IMR-90 (cell line): Measurements from ENCODE around the gene CDKL4. TPM values are rescaled to one million over a fixed set of nuclear protein-coding genes. Genes with fewer than 3 reads are reported as not detected.

Experiments
- ATAC-seq: fragments of 200-7000 bp; cut with Tn5 transposase; 2 replicates; pipeline ENCODE4 v1.9.1; 2020; ENCODE audit warnings: low read depth, mild to moderate bottlenecking, moderate library complexity
- BruUV-seq: library from RNA; stranded (reverse); fragments of 400-500 nt; replicated peaks from 2 replicates; lab custom pipeline; 2021; lab: Mats Ljungman, UMichigan
- CTCF ChIA-PET: fragments of 300-600 bp; formaldehyde crosslinking; extraction: SDS; loops from one replicate; lab custom pipeline; 2021; ENCODE audit warnings: antibody characterized with exemption; lab: Yijun Ruan, JAX
- POLR2A ChIA-PET: fragments of 300-600 bp; sonication (Branson Sonifier 250); formaldehyde crosslinking; loops from one replicate; lab custom pipeline; 2022; ENCODE audit warnings: antibody characterized with exemption; ENCODE audit not compliant: unreplicated experiment; lab: Charles Lee
- DNase-seq: peaks from one replicate; pipeline ENCODE4 v3.0.0; 2013
- H2AFZ ChIP-seq: replicated peaks from 2 replicates; pipeline ENCODE3; 2013; ENCODE audit warnings: low read length, mild to moderate bottlenecking; ENCODE audit not compliant: poor library complexity
- H2AK5ac ChIP-seq: 2 replicates; pipeline ENCODE4 v1.6.1; 2013; ENCODE audit warnings: low read depth, low read length, inconsistent platforms
- H2AK9ac ChIP-seq: replicated peaks from 2 replicates; pipeline ENCODE3; 2013; ENCODE audit warnings: mild to moderate bottlenecking, low read depth, low read length, moderate library complexity; ENCODE audit not compliant: poor library complexity
- H2BK120ac ChIP-seq: 2 replicates; pipeline ENCODE4 v1.6.1; 2013; ENCODE audit warnings: low read depth, low read length, inconsistent platforms
- H2BK15ac ChIP-seq: 3 replicates; pipeline ENCODE4 v1.6.1; 2013; ENCODE audit warnings: low read depth, low read length, inconsistent platforms
- H2BK20ac ChIP-seq: 2 replicates; pipeline ENCODE4 v1.6.1; 2013; ENCODE audit warnings: low read depth, mild to moderate bottlenecking, inconsistent platforms, low read length, moderate library complexity
- H2BK5ac ChIP-seq: 2 replicates; pipeline ENCODE4 v1.6.1; 2013; ENCODE audit warnings: mild to moderate bottlenecking, low read depth, low read length, inconsistent platforms; ENCODE audit not compliant: poor library complexity, severe bottlenecking
- H3K14ac ChIP-seq: replicated peaks from 2 replicates; pipeline ENCODE4 v1.6.1; 2013; ENCODE audit warnings: low read depth, low read length, inconsistent platforms
- H3K18ac ChIP-seq: 2 replicates; pipeline ENCODE4 v1.6.1; 2013; ENCODE audit warnings: low read depth, low read length, control low read depth
- H3K23ac ChIP-seq: 2 replicates; pipeline ENCODE4 v1.6.1; 2013; ENCODE audit warnings: low read depth, low read length, inconsistent platforms
- H3K27ac ChIP-seq: 2 replicates; pipeline ENCODE4 v1.5.1; 2013; ENCODE audit warnings: mild to moderate bottlenecking, control low read depth, low read length; ENCODE audit not compliant: insufficient read depth
- H3K27me3 ChIP-seq: 2 replicates; pipeline ENCODE4 v1.6.1; 2013; ENCODE audit warnings: low read length; ENCODE audit not compliant: control insufficient read depth, insufficient read depth
- H3K36me3 ChIP-seq: 2 replicates; pipeline ENCODE4 v1.6.1; 2013; ENCODE audit warnings: low read length, mixed read lengths; ENCODE audit not compliant: control insufficient read depth, insufficient read depth
- H3K4ac ChIP-seq: 2 replicates; pipeline ENCODE4 v1.6.1; 2013; ENCODE audit warnings: low read depth, low read length, inconsistent platforms
- H3K4me1 ChIP-seq: 2 replicates; pipeline ENCODE4 v1.6.1; 2013; ENCODE audit warnings: low read length, mixed read lengths; ENCODE audit not compliant: control insufficient read depth, insufficient read depth
- H3K4me2 ChIP-seq: 2 replicates; pipeline ENCODE4 v1.6.1; 2013; ENCODE audit warnings: low read depth, mild to moderate bottlenecking, control low read depth, low read length, moderate library complexity
- H3K4me3 ChIP-seq: 2 replicates; pipeline ENCODE4 v1.5.1; 2013; ENCODE audit warnings: low read depth, mild to moderate bottlenecking, control low read depth, low read length, moderate library complexity; ENCODE audit not compliant: insufficient read depth
- H3K56ac ChIP-seq: 2 replicates; pipeline ENCODE4 v1.6.1; 2013; ENCODE audit warnings: low read length, inconsistent platforms; ENCODE audit not compliant: insufficient read depth; ENCODE audit errors: extremely low read depth
- H3K79me1 ChIP-seq, 2 experiments: 2 replicates each; pipeline ENCODE4 v1.6.1; 2013; ENCODE audit warnings: low read length in 2 of 2, inconsistent platforms in 1 of 2, low read depth in 1 of 2
- H3K9ac ChIP-seq: 2 replicates; pipeline ENCODE4 v1.6.1; 2013; ENCODE audit warnings: low read depth, low read length, control low read depth
- H3K9me1 ChIP-seq: 2 replicates; pipeline ENCODE4 v1.6.1; 2013; ENCODE audit warnings: low read length, inconsistent platforms; ENCODE audit not compliant: insufficient read depth
- H3K9me3 ChIP-seq: 2 replicates; pipeline ENCODE4 v1.6.1; 2013; ENCODE audit warnings: low read length; ENCODE audit not compliant: control insufficient read depth, insufficient read depth
- H4K20me1 ChIP-seq: 2 replicates; pipeline ENCODE4 v1.6.1; 2013; ENCODE audit warnings: low read length, inconsistent platforms; ENCODE audit not compliant: insufficient read depth
- H4K5ac ChIP-seq: 2 replicates; pipeline ENCODE4 v1.6.1; 2013; ENCODE audit warnings: mild to moderate bottlenecking, low read depth, low read length, control low read depth
- H4K8ac ChIP-seq, 2 experiments: 2 replicates each; pipeline ENCODE4 v1.6.1; 2013; ENCODE audit warnings: low read depth in 2 of 2, low read length in 2 of 2, control low read depth in 1 of 2, inconsistent platforms in 1 of 2
- H4K91ac ChIP-seq: 2 replicates; pipeline ENCODE4 v1.6.1; 2013; ENCODE audit warnings: low read depth, low read length, inconsistent platforms; ENCODE audit not compliant: insufficient read depth
- CHD1 ChIP-seq: IDR thresholded peaks from 2 replicates; pipeline ENCODE4 v1.6.1; 2012; ENCODE audit warnings: low read depth, low read length, improper control_type of control experiment
- FOS ChIP-seq: fragments of 150-350 bp; IDR thresholded peaks from 2 replicates; pipeline ENCODE4 v1.6.1; 2016; ENCODE audit warnings: low read depth, low read length
- MXI1 ChIP-seq: IDR thresholded peaks from 2 replicates; pipeline ENCODE4 v1.6.1; 2012; ENCODE audit warnings: low read depth, mild to moderate bottlenecking, low read length, moderate library complexity, borderline replicate concordance
- NFE2L2 ChIP-seq: fragments of 150-350 bp; IDR thresholded peaks from 2 replicates; pipeline ENCODE4 v1.6.1; 2016; ENCODE audit warnings: low read depth, mild to moderate bottlenecking, low read length
- RAD21 ChIP-seq: IDR thresholded peaks from 2 replicates; pipeline ENCODE4 v1.6.1; 2012; ENCODE audit warnings: low read length, improper control_type of control experiment
- RCOR1 ChIP-seq: IDR thresholded peaks from 2 replicates; pipeline ENCODE4 v1.6.1; 2012; ENCODE audit warnings: mild to moderate bottlenecking, low read length, improper control_type of control experiment; ENCODE audit not compliant: insufficient replicate concordance
- RFX5 ChIP-seq: IDR thresholded peaks from 2 replicates; pipeline ENCODE4 v1.8.0; 2012; ENCODE audit warnings: low read depth, mild to moderate bottlenecking, low read length, moderate library complexity
- SMC3 ChIP-seq: fragments of 150-350 bp; IDR thresholded peaks from 2 replicates; pipeline ENCODE4 v1.6.1; 2016; ENCODE audit warnings: low read depth, mild to moderate bottlenecking, antibody characterized with exemption, low read length, moderate library complexity
- USF2 ChIP-seq: fragments of 150-350 bp; IDR thresholded peaks from 2 replicates; pipeline ENCODE4 v1.6.1; 2017; ENCODE audit warnings: mild to moderate bottlenecking, antibody characterized with exemption, low read length, low read depth
- WGBS, 2 experiments: methylation state at CpG; one replicate each; pipeline versions ENCODE4 v1.1.5 to v1.1.7; 2013; ENCODE audit warnings: missing lambda C conversion rate in 2 of 2; ENCODE audit not compliant: insufficient read length in 1 of 2; ENCODE audit errors: extremely low coverage in 2 of 2; 5-methylcytosine and 5-hydroxymethylcytosine counted together
- dilution Hi-C: fragments of 300-500 bp; cut with HindIII; formaldehyde crosslinking; loops from one replicate; pipeline ENCODE4 v1.14.3; 2018; ENCODE audit warnings: low sequenced_read_pairs; ENCODE audit not compliant: unreplicated experiment
- in situ Hi-C: fragments of 300-500 bp; cut with MboI; formaldehyde crosslinking; loops from 3 replicates; pipeline ENCODE4 v1.14.3; 2019; ENCODE audit warnings: low sequenced_read_pairs, inconsistent platforms, mixed read lengths
- intact Hi-C: fragments of 100-400 bp; cut with micrococcal nuclease; formaldehyde crosslinking; loops from 2 replicates; pipeline ENCODE4 v1.10.0; 2022
- polyA plus RNA-seq, 3 experiments: library from polyadenylated mRNA; depleted of rRNA; stranded (reverse); fragments of >200 nt; gene quantifications; 2 replicates each; pipeline ENCODE4 v1.2.3, GENCODE V29; 2012; ENCODE audit warnings: low replicate concordance in 1 of 3
- total RNA-seq: library from RNA; depleted of rRNA; stranded (reverse); fragments of >200 nt; gene quantifications from 2 replicates; pipeline ENCODE4 v1.2.3, GENCODE V29; 2012
- TF ChIP-seq, protein P1 (sequence below): conservative IDR thresholded peaks from 2 replicates; pipeline ENCODE4 v1.5.1; 2012; ENCODE audit warnings: mild to moderate bottlenecking, low read depth, low read length, improper control_type of control experiment
- TF ChIP-seq, protein P2 (sequence below): fragments of 150-350 bp; IDR thresholded peaks from 2 replicates; pipeline ENCODE4 v1.6.1; 2016; ENCODE audit warnings: low read depth, mild to moderate bottlenecking, low read length, moderate library complexity, borderline replicate concordance

CDKL4 gene
- total and polyA plus RNA-seq, 2 of the 4 experiments (the other 2 are of a cell fraction) = not detected

- no peak overlapping the region for H2AK5ac ChIP-seq
- no peak overlapping the region for H3K4me2 ChIP-seq
- DNase-seq = no peak
- dilution Hi-C loops (no loop called here), in situ Hi-C loops (no loop called here), intact Hi-C loops (no loop called here)
- no peak overlapping the region for H4K8ac ChIP-seq
- no peak overlapping the region for H4K5ac ChIP-seq
- H2AFZ ChIP-seq = no peak overlapping the region
- H3K27ac ChIP-seq = no peak overlapping the region
- no peaks in the 10 kb centered on the region for H3K9me3 ChIP-seq
- H2BK20ac ChIP-seq = no peak overlapping the region
- H3K79me1 ChIP-seq = no peaks in the 10 kb centered on the region
- H3K14ac ChIP-seq = no peak overlapping the region
- peaks cover 1% of the 10 kb centered on the region; the same call in 1 of the 2 replicates for H3K36me3 ChIP-seq
- no peak overlapping the region for H3K4me3 ChIP-seq
- no peak for ATAC-seq
- H3K4me1 ChIP-seq = no peaks in the 10 kb centered on the region
- ChIA-PET CTCF (no interaction called here), POLR2A (no interaction called here)
- 80% methylated on average over 2 of the region's 6 CpGs; no CpG with 5 or more reads in 1 of the 2 experiments for WGBS, 2 experiments
- H2BK15ac ChIP-seq = no peak overlapping the region
- no peaks in the 10 kb centered on the region for H3K9me1 ChIP-seq
- H3K27me3 ChIP-seq = no peaks in the 10 kb centered on the region
- no peak overlapping the region for H3K4ac ChIP-seq
- no peak overlapping the region for H4K91ac ChIP-seq
- H3K23ac ChIP-seq = no peak overlapping the region
- no TSS peak for BruUV-seq
- no peak overlapping the region for H3K9ac ChIP-seq
- H3K18ac ChIP-seq = no peak overlapping the region
- TF ChIP-seq CHD1 (no peak), RAD21 (no peak), SMC3 (no peak), NFE2L2 (no peak), USF2 (no peak), FOS (no peak), RCOR1 (no peak), MXI1 (no peak), RFX5 (no peak)
- TF ChIP-seq, protein P1, sequence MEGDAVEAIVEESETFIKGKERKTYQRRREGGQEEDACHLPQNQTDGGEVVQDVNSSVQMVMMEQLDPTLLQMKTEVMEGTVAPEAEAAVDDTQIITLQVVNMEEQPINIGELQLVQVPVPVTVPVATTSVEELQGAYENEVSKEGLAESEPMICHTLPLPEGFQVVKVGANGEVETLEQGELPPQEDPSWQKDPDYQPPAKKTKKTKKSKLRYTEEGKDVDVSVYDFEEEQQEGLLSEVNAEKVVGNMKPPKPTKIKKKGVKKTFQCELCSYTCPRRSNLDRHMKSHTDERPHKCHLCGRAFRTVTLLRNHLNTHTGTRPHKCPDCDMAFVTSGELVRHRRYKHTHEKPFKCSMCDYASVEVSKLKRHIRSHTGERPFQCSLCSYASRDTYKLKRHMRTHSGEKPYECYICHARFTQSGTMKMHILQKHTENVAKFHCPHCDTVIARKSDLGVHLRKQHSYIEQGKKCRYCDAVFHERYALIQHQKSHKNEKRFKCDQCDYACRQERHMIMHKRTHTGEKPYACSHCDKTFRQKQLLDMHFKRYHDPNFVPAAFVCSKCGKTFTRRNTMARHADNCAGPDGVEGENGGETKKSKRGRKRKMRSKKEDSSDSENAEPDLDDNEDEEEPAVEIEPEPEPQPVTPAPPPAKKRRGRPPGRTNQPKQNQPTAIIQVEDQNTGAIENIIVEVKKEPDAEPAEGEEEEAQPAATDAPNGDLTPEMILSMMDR = no peak
- TF ChIP-seq, protein P2, sequence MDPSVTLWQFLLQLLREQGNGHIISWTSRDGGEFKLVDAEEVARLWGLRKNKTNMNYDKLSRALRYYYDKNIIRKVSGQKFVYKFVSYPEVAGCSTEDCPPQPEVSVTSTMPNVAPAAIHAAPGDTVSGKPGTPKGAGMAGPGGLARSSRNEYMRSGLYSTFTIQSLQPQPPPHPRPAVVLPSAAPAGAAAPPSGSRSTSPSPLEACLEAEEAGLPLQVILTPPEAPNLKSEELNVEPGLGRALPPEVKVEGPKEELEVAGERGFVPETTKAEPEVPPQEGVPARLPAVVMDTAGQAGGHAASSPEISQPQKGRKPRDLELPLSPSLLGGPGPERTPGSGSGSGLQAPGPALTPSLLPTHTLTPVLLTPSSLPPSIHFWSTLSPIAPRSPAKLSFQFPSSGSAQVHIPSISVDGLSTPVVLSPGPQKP = no peak
- H2BK120ac ChIP-seq = no peak overlapping the region
- no peaks in the 10 kb centered on the region for H4K20me1 ChIP-seq
- no peak overlapping the region for H3K56ac ChIP-seq
- H2AK9ac ChIP-seq = no peak overlapping the region
- no peak overlapping the region for H2BK5ac ChIP-seq
Measured at GRCh38 chr2:39240758-39241157, 3.0 kb downstream of the CDKL4 start.
